CD4-positive, alpha-beta T cell (primary cell): ENCODE measurements around the gene KCNAB2. TPM values are rescaled to one million over a fixed set of nuclear protein-coding genes. Genes with fewer than 3 reads are reported as not detected.

Experiments used
- ATAC-seq: fragments of 200-7000 bp; cut with Tn5 transposase; one replicate; pipeline ENCODE4 v1.10.0; 2022; ENCODE audit warnings: mild to moderate bottlenecking; ENCODE audit not compliant: poor library complexity
- CTCF ChIA-PET: fragments of 350-600 bp; sonication (Branson Sonifier 250); formaldehyde crosslinking; loops from one replicate; lab custom pipeline; 2021; ENCODE audit warnings: antibody characterized with exemption, inconsistent platforms; lab: Charles Lee
- POLR2A ChIA-PET: fragments of 350-600 bp; sonication (Branson Sonifier 250); formaldehyde crosslinking; loops from one replicate; lab custom pipeline; 2021; ENCODE audit warnings: antibody characterized with exemption, inconsistent platforms; lab: Charles Lee
- DNase-seq, 14 experiments: peaks; one replicate each; pipeline ENCODE4 v3.0.0-alpha.2; 2013 to 2020; ENCODE audit warnings: mixed read lengths in 2 of 14
- H3K27ac ChIP-seq, 2 donors: one replicate each; pipeline versions ENCODE4 v1.5.1 to v1.7.0; 2013; ENCODE audit warnings: low read length in 2 of 2, low read depth in 1 of 2, mild to moderate bottlenecking in 1 of 2
- H3K27me3 ChIP-seq, 2 experiments: 1 replicate in 1 of 2; 2 replicates in 1 of 2; pipeline versions ENCODE4 v1.6.1 to v1.7.0; 2013; ENCODE audit warnings: low read length in 2 of 2, control low read depth in 1 of 2, mild to moderate bottlenecking in 1 of 2, moderate library complexity in 1 of 2; ENCODE audit not compliant: insufficient read depth in 2 of 2, control insufficient read depth in 1 of 2
- H3K36me3 ChIP-seq: one replicate; pipeline ENCODE4 v1.6.1; 2013; ENCODE audit warnings: low read length, control low read depth; ENCODE audit not compliant: insufficient read depth
- H3K4me1 ChIP-seq: one replicate; pipeline ENCODE4 v1.6.1; 2013; ENCODE audit warnings: low read length, control low read depth; ENCODE audit not compliant: insufficient read depth
- H3K4me3 ChIP-seq: one replicate; pipeline ENCODE4 v1.5.1; 2013; ENCODE audit warnings: mild to moderate bottlenecking, low read length, moderate library complexity
- H3K9me3 ChIP-seq, 2 experiments: 1 replicate in 1 of 2; 2 replicates in 1 of 2; pipeline versions ENCODE4 v1.6.1 to v1.7.0; 2013; ENCODE audit warnings: low read length in 2 of 2, mild to moderate bottlenecking in 2 of 2, control low read depth in 1 of 2, moderate library complexity in 1 of 2; ENCODE audit not compliant: control insufficient read depth in 1 of 2, insufficient read depth in 1 of 2
- H3K27ac Mint-ChIP-seq: one replicate; pipeline ENCODE4 v1.8.0; 2020; ENCODE audit warnings: mixed read lengths
- H3K27me3 Mint-ChIP-seq: one replicate; pipeline ENCODE4 v1.8.0; 2021; ENCODE audit warnings: mixed read lengths
- H3K36me3 Mint-ChIP-seq: one replicate; pipeline ENCODE4 v1.8.0; 2021; ENCODE audit warnings: low read depth, mixed read lengths
- H3K4me1 Mint-ChIP-seq: one replicate; pipeline ENCODE4 v1.8.0; 2021; ENCODE audit warnings: low read depth, mixed read lengths
- H3K4me3 Mint-ChIP-seq: one replicate; pipeline ENCODE4 v1.8.0; 2020; ENCODE audit warnings: mild to moderate bottlenecking, mixed read lengths
- H3K9me3 Mint-ChIP-seq: one replicate; pipeline ENCODE4 v1.8.0; 2020; ENCODE audit warnings: mixed read lengths
- CTCF ChIP-seq: fragments of 200-600 bp; IDR thresholded peaks from one replicate; pipeline ENCODE4 v1.8.0; 2022; ENCODE audit warnings: antibody characterized with exemption, mild to moderate bottlenecking
- intact Hi-C, 2 experiments: fragments of 100-400 bp; cut with DNase I in 1 of 2; cut with micrococcal nuclease in 1 of 2; formaldehyde crosslinking; loops; one replicate each; pipeline versions ENCODE4 v1.15.1 to v1.9.0; 2023 to 2025; cut with DNase I, micrococcal nuclease
- total RNA-seq, 174 experiments: library from RNA in 2 of 174; stranded (reverse) in 2 of 174; gene quantifications; one replicate each; pipeline ENCODE4 v1.2.3 and lab custom pipeline; 2021 to 2026

KCNAB2 gene
- total RNA-seq, 2 experiments from 2014 or later = 147 to 155 TPM

- POLR2A ChIA-PET = no interaction called here
- CTCF ChIA-PET = no interaction called here
- H3K9me3 ChIP-seq = no peaks in the 10 kb centered on the region
- H3K27me3 Mint-ChIP-seq = peaks cover 4% of the 10 kb centered on the region
- intact Hi-C loops = no loop called here
- DNase-seq (peak in 1 of 14 experiments; percentile 22), ATAC-seq (no peak)
- H3K27ac Mint-ChIP-seq = no peak overlapping the region
- TF ChIP-seq CTCF = no peak
- H3K27me3 ChIP-seq = no peaks in the 10 kb centered on the region
- H3K9me3 Mint-ChIP-seq = no peaks in the 10 kb centered on the region
- no peak overlapping the region for H3K27ac ChIP-seq
- peaks cover 11% of the 10 kb centered on the region for H3K4me1 ChIP-seq
- no peak overlapping the region for H3K4me3 Mint-ChIP-seq
- no peaks in the 10 kb centered on the region for H3K36me3 Mint-ChIP-seq
- H3K36me3 ChIP-seq = no peaks in the 10 kb centered on the region
- H3K4me3 ChIP-seq = no peak overlapping the region
- peaks cover 5% of the 10 kb centered on the region for H3K4me1 Mint-ChIP-seq
Measured at GRCh38 chr1:6123083-6123482, 77.4 kb downstream of the KCNAB2 start.

GRCh38 chr1:6123816-6124215 lies 78.1 kb downstream of the KCNAB2 start:
- DNase-seq = peak in 1 of 14 experiments; percentile 6
- Histone ChIP-seq H3K9me3 (no peaks in the 10 kb centered on the region), H3K27ac (no peak overlapping the region), H3K4me1 (peaks cover 15% of the 10 kb centered on the region), H3K4me3 (no peak overlapping the region), H3K27me3 (no peaks in the 10 kb centered on the region), H3K36me3 (no peaks in the 10 kb centered on the region)
- H3K27ac Mint-ChIP-seq = no peak overlapping the region
- no peak for TF ChIP-seq CTCF
- intact Hi-C loops = no loop called here
- no peak overlapping the region for H3K4me3 Mint-ChIP-seq
- POLR2A ChIA-PET = no interaction called here
- no peaks in the 10 kb centered on the region for H3K9me3 Mint-ChIP-seq
- peaks cover 5% of the 10 kb centered on the region for H3K4me1 Mint-ChIP-seq
- CTCF ChIA-PET = no interaction called here
- ATAC-seq = no peak
- peaks cover 4% of the 10 kb centered on the region for H3K27me3 Mint-ChIP-seq
- no peaks in the 10 kb centered on the region for H3K36me3 Mint-ChIP-seq

GRCh38 chr1:6124341-6124740 lies 78.7 kb downstream of the KCNAB2 start:
- POLR2A ChIA-PET = no interaction called here
- H3K27ac Mint-ChIP-seq = no peak overlapping the region
- intact Hi-C loops = no loop called here
- Histone ChIP-seq H3K9me3 (no peaks in the 10 kb centered on the region), H3K4me3 (no peak overlapping the region), H3K27ac (no peak overlapping the region), H3K36me3 (no peaks in the 10 kb centered on the region), H3K4me1 (peaks cover 15% of the 10 kb centered on the region), H3K27me3 (no peaks in the 10 kb centered on the region)
- H3K36me3 Mint-ChIP-seq = no peaks in the 10 kb centered on the region
- CTCF ChIA-PET = no interaction called here
- H3K4me3 Mint-ChIP-seq = no peak overlapping the region
- peaks cover 4% of the 10 kb centered on the region for H3K27me3 Mint-ChIP-seq
- H3K9me3 Mint-ChIP-seq = no peaks in the 10 kb centered on the region
- DNase-seq (peak in 1 of 14 experiments; percentile 7), ATAC-seq (no peak)
- peaks cover 5% of the 10 kb centered on the region for H3K4me1 Mint-ChIP-seq
- TF ChIP-seq CTCF = no peak
